GM21390 (cell line): ENCODE measurements around the gene DCTN1.
"Not testable (repeated sequence)": the region's sequence is repeated elsewhere in the genome, so short reads cannot be mapped to it uniquely, and the experiment has no call there.

Experiments
- ATAC-seq: cut with Tn5 transposase; IDR thresholded peaks from one replicate; pipeline ENCODE4 v1.9.1; 2021; ENCODE audit not compliant: unreplicated experiment

Gene DCTN1

DNA sequence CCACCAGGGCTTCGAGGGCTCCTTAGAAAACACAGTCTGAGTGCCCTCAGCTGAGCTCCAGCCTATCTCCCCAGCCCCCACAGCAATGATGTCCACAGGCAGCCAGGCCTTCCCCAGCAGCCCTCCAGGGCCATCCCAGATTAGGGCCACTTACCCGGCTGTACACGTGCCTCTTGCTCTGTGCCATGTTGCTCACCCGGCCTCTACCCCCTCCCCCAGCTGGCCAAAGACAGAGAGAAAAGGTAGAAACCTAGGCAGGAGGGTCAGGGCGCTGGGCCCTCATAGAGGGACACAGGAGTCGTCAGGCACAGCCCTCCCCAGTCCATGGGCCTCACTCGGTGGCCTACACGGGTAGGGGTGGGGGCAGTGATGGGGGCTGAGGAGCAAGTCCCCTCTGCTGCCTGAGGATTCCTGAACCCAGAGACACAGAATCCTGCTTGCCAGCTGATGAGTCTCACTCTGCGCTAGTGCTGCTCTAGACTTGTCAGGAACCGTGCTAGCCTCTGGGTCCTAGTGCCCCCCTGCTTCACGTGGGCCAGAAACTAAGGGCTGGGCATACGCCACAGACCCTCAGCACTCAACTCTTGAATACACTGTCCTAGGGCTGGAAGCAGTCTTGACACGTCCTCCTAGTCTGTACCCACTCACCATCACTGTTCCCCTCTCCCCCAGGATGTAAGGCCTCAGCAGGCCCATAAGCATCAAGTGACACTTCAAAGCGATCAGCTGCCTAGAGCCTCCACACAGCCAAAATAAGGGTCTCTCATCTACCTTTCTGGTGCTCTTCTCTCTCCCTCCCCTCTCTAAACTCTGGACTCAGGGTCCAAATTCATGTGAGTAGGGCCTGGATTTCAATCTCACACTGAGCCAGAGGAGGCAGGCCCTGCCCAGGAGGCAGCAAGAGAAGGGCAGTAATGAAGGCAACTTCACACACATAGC is at the start of gene DCTN1:
Gene DCTN1 (minus strand): TSS at position 461 of the 939 bp plus-strand sequence. CDS start 274 bp downstream, at position 187.
- peak; percentile 60 for ATAC-seq

DNA sequence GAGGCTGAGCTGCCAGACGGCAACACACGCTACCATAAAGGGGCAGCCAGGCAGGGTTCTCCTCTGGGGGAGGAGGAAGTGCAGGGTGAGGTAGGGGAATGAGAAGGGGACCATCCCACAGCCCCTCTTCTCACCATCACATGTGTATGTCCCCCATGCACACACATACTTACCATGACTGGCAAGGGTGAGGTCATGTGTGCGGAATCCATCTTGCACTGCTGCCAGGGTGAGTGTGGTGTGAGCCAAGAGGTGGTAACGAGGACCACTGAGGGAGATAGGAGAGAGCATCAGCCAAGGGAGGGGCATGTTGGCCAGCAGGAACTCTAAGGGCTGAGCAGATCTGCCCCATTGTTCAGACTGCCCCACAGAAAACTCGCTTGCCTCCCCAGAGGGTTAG is 48.6 kb upstream of the DCTN1 start:
- no peak for ATAC-seq

DNA sequence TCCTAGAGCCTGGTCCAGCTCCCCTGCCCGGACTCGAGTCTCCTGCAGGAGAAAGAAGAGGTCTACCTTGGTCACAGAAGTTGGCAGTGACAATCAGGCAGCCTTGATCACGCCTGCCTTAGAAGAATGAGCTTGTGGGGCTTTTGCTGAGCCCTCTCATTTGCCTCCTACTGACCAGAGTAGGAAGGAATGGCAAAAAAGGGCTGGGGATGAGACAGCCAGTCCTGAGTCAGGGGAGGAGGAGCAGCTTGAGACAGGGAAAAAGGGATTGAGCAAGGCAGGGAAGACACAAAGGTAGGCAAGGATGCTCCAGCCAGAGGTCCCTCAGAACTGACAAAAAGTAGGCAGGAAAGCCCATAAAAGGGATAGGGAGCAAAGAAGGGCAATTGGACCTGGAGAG is 47.4 kb upstream of the DCTN1 start:
- ATAC-seq, result no peak

DNA sequence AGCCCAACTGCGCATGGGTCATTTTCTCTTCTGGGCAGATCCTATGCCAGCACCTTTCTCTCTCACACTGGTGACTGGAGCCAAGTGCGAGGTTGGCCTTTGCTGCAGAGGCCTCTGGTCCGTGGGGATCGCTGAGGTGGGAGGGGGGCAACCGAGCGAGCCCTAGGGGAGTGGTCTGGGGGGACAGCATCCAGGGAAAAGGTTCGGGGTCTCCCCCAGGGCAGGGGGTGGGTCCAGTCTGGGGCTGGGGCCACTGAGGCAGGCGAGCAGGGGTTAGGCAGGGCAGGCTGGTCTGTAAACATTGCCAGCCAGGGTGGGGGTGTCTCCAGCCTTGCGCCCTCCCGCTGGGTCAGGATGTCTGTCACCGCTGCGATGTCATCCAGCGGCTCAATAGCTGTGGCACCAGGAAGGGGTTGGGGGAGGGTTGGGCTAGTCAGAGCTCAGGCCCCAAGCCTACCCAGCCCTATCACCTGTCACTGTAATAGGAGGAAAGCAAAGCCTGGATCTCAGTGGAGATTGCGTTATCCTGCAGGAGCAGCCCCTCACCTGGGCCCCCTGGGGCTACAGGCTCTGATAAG is 46.2 kb upstream of the DCTN1 start:
- ATAC-seq, result no peak

DNA sequence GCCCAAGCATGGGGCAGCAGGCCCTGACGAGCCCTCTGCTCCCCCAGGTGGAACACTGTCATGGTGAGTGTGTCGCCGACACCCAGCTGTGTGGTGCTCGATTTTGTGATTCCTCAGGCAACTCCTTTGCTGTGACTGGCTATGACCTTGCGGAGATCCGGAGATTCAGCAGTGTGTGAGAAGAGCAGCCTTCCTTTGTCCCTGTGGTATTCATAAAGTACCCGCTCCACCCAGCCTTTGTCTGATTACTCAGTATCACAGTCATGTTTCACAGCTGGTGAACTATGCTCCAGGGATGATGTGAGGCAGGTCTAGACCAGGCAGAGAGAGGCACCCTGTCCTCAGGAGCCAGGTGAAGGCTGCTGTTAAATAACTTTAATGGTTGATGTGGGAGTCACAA is 45.4 kb upstream of the DCTN1 start:
- ATAC-seq, result no peak

DNA sequence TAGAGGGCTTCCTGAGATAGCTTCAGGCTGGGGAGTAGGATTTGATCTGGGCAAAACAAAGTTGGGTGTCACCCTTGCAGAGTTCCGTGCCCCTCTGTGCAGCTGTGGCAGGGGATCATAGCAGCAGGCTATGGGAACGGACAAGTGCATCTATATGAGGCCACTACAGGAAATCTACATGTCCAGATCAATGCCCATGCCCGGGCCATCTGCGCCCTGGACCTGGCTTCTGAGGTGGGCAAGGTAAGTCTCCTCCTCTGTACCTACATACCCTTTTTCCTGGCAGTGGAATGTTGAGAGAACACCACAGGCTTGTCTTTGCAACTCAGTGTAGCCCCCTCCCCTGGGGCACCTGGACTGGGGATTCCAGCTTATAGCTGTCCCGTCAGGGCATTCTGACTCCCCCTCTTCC is 44.9 kb upstream of the DCTN1 start:
- ATAC-seq, result no peak

DNA sequence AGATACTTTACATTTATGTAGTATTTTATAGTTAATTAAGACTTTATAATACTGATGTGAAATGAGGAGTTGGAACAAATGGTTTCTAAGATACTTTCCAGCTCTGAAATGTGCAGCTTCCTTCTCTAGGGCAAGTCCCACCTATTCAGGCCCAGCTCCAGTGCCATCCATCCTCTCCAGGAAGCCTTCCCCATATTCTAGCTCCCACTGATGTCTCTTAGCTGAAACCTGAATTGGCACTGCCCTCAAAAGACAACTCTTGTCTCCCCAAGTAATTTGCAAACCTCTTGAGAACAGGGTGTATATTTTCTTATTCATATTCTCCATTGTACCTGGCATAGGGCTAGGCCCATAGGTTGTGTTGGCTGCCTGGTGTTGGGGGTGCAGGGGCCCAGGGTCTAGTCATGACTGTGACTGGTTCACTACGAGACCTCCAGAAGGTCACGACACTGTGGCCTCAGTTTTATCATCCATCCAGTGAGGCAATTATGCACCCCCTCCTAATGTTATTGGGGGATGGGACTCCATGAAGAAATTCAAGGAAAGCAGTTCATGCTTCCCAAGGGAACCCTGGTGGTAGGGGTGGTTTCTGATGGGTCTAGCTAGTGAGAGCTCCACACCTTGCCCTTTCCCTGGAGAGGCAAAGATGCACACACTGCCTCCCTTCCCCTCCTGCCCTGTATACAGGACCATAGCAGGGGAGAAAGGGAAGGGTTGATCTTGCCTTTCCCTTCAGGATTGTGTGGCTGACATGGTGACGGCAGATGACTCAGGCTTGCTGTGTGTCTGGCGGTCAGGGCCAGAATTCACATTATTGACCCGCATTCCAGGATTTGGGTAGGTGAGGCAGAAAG is 44.3 kb upstream of the DCTN1 start:
- no peak for ATAC-seq

DNA sequence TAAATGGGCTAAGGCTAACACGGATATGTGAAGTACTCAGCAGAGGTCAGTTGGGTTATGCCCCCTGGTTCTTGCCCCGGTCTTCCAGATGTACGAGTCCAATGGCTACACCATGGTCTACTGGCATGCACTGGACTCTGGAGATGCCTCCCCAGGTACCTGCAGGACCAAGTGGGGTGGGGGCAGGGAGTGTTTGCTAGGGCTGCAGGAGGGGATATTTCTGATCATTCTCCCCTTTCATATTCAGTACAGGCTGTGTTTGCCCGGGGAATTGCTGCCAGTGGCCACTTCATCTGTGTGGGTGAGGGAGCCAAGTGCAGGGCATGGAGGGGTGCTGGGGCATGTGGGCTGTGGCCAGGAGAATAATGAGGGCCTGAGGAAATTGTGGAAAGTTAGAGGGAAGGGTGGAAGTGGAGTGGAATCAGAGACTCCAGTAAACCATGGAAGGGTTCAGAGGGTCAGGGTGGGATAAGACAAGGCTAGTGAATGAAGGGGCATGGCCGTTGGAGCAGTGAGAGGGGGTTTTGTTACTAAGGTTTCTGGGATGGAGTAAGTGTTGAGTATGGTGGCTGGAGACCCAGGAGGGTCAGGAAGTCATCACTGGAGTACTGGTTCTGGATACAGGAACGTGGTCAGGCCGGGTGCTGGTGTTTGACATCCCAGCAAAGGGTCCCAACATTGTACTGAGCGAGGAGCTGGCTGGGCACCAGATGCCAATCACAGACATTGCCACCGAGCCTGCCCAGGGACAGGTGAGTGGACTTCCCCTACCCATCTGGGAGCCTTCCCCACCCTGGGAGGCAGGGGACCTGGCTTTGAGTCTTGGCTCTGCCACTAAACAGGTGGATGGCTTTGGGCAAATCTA is 43.4 kb upstream of the DCTN1 start:
- ATAC-seq, result no peak

DNA sequence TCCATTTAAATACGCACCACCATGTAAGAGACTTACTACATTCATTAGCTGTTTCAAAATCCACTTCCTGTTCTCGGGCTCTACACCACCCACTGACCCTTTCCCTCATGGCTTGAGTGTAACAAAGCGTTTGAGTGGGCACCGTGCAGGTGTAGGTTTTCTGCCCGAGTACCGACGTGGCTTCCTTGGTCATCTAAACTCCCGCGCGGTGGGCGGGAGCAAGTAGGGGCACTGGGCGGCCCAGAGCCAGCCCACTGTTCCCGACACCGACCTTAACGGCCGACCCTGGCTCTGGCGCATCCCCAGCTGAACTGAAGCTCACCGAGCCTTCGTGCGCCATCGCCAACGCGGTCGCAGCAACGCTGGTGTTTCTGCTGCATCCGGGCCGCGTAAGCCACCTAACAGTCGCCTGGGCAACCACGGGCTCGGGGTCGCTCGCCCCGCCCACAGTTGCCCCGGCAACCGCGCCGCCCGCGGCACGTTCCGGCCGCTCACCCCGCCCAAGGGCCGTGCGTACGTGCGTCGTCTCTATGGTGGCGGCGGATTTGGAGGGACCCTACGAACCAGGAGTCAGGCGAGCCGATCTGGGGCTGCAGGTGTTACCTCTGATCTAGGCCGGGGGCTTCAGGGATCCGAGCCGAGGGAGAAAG is 41.2 kb upstream of the DCTN1 start, which contains the start of the genes C2orf81 and WDR54:
Gene C2orf81 (minus strand): TSS at position 399 of the 650 bp plus-strand sequence. CDS start 59 bp downstream, at position 340.
Gene WDR54 (plus strand): TSS at position 510 of the 650 bp plus-strand sequence. CDS start 424 bp downstream, outside the sequence.
- ATAC-seq, result peak; percentile 94

DNA sequence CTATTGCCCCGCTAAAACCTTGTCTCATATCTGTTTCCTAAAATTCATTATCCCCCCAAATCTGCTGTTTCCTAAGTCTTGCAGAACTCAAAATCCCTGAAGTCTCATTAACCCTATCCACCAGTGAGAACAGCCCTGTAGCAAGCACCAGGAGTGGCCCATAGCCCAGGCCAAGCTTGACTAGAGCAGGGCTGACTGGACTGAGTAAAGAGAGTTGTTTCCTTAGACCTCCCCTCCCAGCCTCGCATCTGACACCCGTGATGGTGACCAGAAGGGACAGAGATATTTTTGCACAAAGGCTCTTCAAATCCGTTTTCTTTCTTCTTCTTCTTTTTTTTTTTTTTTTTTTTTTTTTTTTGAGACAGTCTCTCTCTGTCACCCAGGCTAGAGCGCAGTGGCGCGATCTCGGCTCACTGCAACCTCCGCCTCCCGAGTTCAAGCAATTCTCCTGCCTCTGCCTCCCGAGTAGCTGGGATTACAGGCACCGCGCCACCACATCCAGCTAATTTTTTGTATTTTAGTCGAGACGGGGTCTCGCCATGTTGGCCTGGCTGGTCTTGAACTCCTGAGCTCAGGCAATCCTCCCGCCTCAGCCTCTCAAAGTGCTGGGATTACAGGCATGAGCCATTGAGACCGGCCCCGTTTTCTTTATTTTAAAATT is 40.5 kb upstream of the DCTN1 start:
- ATAC-seq, result not testable (repeated sequence)

DNA sequence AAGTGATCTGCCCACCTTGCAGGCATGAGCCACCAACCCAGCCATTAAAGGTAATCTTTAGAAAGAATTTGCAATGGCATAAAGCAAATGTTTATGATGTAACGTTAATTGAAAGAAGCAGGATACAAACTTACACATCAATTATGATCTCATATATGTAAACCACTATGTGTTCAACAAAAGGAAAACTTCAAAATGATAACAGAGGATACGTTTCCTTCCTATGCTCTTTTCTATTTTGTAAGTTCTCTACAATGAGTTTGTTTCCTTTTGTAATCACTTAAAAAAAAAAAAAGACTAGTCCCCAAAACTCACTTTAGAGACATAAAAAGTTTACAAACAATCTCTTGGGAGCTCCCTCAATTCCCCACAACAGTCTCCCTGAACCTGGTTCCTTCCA is 39.9 kb upstream of the DCTN1 start:
- no peak for ATAC-seq

DNA sequence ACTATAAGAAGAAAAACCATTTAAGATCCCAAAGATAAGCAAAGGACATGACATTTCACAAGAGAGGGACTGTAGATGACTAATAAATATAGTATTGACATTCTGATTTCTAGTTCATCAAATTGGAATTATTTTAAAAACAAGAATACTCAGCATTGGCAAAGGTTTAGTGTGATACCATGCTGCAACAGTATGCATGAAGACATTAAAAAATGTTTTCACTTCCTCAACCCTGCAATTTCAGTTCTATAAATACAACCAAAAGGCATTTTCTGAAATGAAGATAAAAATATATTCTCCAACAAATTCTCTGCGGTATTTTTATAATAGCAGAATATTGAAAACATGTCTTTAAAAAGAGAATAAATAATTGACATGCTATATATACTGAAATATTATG is 39.2 kb upstream of the DCTN1 start:
- ATAC-seq, result no peak

DNA sequence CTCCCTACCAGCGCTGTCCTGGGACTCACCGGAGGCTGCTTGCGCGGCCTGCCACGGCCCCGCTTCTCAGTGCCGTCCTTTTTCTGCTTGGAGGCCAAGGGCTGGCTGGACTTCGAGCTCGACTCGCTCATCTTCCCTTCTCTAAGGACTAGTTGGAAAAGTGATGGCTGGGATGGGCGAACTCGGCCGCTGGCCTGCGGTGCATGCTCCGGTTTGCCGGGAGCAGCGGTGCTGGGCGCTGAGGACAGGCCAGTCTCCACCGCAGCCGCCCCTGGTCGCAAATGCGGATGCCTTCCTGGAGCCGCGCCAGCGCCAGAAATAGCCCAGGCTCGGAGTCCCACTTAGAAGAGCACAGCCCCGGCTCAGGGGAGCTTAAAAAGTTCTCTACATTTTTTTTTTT is 38.2 kb upstream of the DCTN1 start:
- ATAC-seq, result no peak

DNA sequence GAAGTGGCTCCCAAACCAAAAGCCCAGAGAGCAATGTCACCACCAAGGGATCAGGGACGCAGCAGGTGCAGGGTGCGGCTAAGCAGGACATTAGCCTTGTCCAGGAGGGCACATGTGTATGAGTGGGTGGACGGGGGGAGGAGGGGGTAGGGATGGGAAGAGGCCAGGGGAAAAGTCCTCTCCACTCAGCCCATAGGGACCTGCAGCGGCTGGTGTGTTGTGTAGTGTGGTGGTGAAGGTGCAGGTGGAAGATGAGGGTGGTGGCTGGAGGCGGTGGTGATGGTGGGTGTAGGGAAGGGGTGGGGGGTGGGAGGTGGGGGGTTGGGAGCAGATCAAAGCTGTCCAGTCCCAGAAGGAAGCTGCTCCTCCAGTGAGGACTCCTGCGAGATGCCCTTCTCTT is 37.7 kb upstream of the DCTN1 start:
- ATAC-seq, result no peak

DNA sequence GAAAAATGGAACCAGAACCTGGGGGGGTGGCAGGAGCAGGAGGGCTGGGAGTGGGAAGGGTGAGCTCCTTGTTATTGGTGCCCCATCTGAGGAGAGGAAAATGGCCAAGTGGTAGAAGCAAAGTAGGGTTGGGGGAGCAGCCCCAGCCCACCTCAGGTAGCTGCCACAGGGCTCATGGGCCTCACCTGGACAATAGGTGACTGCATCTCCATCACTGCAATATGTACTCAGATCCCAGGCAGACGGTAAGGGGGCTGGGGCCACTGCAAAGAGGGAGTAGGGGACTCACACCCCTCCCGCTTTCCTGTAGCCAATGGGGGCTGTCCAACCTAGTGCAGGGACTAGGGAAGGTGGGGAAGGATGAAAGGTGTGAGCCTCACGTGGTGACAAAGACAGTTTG is 37.1 kb upstream of the DCTN1 start:
- no peak for ATAC-seq

DNA sequence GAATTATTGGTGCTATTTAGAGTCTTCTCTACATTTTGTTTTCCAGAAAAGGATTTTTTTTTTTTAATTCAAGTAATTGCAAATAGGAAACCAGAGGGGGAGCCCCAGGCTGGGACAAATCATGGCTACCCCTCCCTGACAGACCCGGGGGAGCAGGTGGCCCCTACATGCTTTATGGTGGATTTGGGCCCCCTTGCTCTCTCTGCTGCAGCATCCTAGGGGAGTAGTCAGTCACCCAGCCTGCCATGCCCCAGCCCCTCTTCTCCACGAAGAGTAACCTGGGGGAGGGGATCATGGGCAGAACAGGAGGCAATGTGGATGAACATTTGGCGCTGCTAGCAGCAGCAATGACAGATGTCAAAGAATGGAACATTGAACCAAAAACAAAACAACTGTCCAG is 36.7 kb upstream of the DCTN1 start:
- ATAC-seq, result no peak

DNA sequence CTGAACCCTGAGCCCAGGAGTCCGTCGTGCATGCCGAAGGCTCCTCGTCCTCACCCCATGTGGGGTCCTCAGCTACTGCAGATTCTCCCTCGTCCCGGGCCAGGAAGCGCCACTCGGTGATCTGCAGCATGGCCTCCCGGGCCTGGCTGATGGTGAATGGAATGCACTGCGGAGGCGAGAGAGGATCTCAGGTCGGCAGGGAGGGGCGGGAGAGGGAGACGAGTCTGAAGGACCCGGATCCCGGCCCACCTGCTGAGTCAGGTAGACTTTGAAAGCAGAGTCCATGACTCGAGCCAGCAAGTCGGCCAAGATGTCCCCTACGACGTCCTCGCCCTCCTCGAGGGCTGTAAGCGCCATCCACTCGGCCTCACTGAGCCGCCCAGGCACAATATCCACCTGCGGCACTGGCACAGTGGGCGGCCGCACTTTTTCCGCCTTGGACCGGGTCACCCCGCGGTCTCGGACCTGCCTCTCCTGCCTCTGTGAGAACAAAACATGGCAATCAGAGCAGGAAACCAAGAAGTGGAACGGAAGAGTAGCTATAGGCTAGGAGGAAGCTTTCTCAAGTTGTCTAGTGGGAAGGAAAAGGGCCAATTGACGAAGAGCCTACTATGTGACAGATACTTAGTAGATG is 35.8 kb upstream of the DCTN1 start:
- no peak for ATAC-seq

DNA sequence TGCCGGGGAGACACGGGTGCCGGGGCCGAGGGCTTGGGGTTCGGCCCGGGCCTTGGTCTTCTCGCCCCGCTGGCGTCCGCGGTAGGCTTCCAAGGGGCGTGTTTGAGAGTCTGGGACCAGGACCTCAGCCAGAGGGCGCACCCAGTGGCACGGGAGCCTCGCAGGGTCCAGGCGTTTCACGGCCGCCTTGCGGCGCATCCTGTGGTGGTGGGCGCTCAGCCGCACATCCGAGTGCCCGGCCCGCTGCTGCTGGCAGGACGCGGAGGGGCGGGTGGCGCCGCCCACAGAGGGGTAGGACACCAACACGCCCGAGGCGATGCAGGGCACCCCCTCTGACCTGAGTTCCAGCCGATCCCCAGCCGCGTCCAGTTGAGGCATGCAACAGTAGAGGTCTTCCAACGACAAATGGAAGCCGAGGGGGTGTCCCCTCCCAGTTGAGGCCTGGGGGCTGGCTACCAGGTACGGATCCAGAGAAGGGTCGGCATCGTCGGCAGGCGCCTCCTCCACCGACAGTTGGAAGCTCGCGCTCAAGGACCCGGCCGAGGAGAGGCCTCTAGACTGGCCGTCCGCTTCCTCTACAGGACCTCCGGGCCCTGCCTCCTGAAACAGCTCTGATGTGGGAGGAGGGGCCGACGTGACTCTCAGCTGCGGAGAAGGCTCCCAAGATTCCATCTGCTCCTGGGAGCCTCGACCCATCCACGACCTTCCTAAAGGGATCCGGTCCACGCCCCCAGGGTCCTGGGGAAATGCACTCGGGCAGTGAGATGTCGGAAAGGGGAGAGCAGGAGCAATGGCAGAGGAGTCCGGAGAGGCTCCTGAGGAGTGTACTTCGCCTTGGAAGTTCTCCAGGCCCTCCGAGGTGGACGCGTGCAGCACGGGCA is 35.0 kb upstream of the DCTN1 start:
- ATAC-seq, result no peak
